Mucosa of descending colon (tissue), 3 donors: ENCODE measurements around the gene SLC37A1. TPM values are rescaled to one million over a fixed set of nuclear protein-coding genes. Genes with fewer than 3 reads are reported as not detected.

ENCODE experiments used
- ATAC-seq: fragments of 200-7000 bp; cut with Tn5 transposase; one replicate; pipeline ENCODE4 v1.9.1; 2020; ENCODE audit warnings: mild to moderate bottlenecking, moderate library complexity
- DNase-seq, 3 donors: peaks; one replicate each; pipeline ENCODE4 v3.0.0-alpha.2; 2020
- H3K36me3 ChIP-seq: fragments of 200-600 bp; one replicate; pipeline ENCODE4 v1.8.0; 2021; ENCODE audit warnings: low read depth, mild to moderate bottlenecking
- H3K4me1 ChIP-seq: fragments of 200-600 bp; one replicate; pipeline ENCODE4 v1.8.0; 2021; ENCODE audit warnings: low read depth, mild to moderate bottlenecking
- H3K4me3 ChIP-seq: fragments of 200-600 bp; one replicate; pipeline ENCODE4 v1.8.0; 2021; ENCODE audit warnings: mild to moderate bottlenecking
- H3K9me3 ChIP-seq: fragments of 200-600 bp; one replicate; pipeline ENCODE4 v1.8.0; 2021; ENCODE audit warnings: mild to moderate bottlenecking
- CTCF ChIP-seq: fragments of 200-600 bp; IDR thresholded peaks from one replicate; pipeline ENCODE4 v1.8.0; 2022; ENCODE audit warnings: antibody characterized with exemption, mild to moderate bottlenecking
- intact Hi-C, 2 donors: fragments of 100-400 bp; cut with DNase I in 1 of 2; cut with micrococcal nuclease in 1 of 2; formaldehyde crosslinking; loops; one replicate each; pipeline versions ENCODE4 v1.11.0 to v1.11.1; 2022; cut with DNase I, micrococcal nuclease
- total RNA-seq, 3 donors: library from RNA; stranded (reverse); fragmentation: NEBNext Ultra II Directional in 2 of 3; extraction: Animal tissue kit (Norgen Biotek cat#: 25700) in 2 of 3; gene quantifications; one replicate each; pipeline versions ENCODE4 v1.2.1 to v1.2.4, GENCODE V29; 2021 to 2023
- donor health status: DM: no; HTN: no; CAD: no; lungs with moderate emphysema.
- donor health status: DM: no; HTN: no; CAD: no.
- donor health status: DM: no; HTN: yes; CAD: no.

The SLC37A1 gene
- total RNA-seq, 3 donors from 2014 or later: 52.3 to 179 (median 92.3) TPM

GRCh38 chr21:42563261-42563660 is 49.6 kb downstream of the SLC37A1 start:
- intact Hi-C loops: no loop called here
- no peak overlapping the region for H3K4me3 ChIP-seq
- no peaks in the 10 kb centered on the region for H3K9me3 ChIP-seq
- H3K4me1 ChIP-seq: no peaks in the 10 kb centered on the region
- no peaks in the 10 kb centered on the region for H3K36me3 ChIP-seq
- TF ChIP-seq CTCF: no peak
- DNase-seq (no peak), ATAC-seq (no peak)

GRCh38 chr21:42563686-42564085 is 50.0 kb downstream of the SLC37A1 start:
- no peak for TF ChIP-seq CTCF
- H3K4me1 ChIP-seq: no peaks in the 10 kb centered on the region
- intact Hi-C loops: no loop called here
- ATAC-seq (no peak), DNase-seq (no peak)
- H3K36me3 ChIP-seq: no peaks in the 10 kb centered on the region
- no peak overlapping the region for H3K4me3 ChIP-seq
- no peaks in the 10 kb centered on the region for H3K9me3 ChIP-seq

- no peak for ATAC-seq
These were observed 50.9 kb downstream of the SLC37A1 start for GRCh38 chr21:42564561-42564971.

GRCh38 chr21:42565206-42565810 is 51.7 kb downstream of the SLC37A1 start:
- intact Hi-C loops: no loop called here
- no peak for TF ChIP-seq CTCF
- Histone ChIP-seq H3K4me3 (no peak overlapping the region), H3K36me3 (no peaks in the 10 kb centered on the region), H3K4me1 (no peaks in the 10 kb centered on the region), H3K9me3 (no peaks in the 10 kb centered on the region)
- ATAC-seq: no peak
- peak in 1 of 3 donors; percentile 21 for DNase-seq

More at GRCh38 chr21:42564561-42564971, 50.9 kb downstream of the SLC37A1 start:
- no peak for TF ChIP-seq CTCF
- Histone ChIP-seq H3K4me3 (no peak overlapping the region), H3K9me3 (no peaks in the 10 kb centered on the region), H3K4me1 (no peaks in the 10 kb centered on the region), H3K36me3 (no peaks in the 10 kb centered on the region)
- intact Hi-C loops: no loop called here
- peak in 2 of 3 donors; percentile 19 to 27 for DNase-seq

GRCh38 chr21:42565886-42566523 is 52.4 kb downstream of the SLC37A1 start:
- intact Hi-C loops: no loop called here
- TF ChIP-seq CTCF: no peak
- no peaks in the 10 kb centered on the region for H3K9me3 ChIP-seq
- no peak for ATAC-seq
- no peaks in the 10 kb centered on the region for H3K4me1 ChIP-seq
- H3K36me3 ChIP-seq: no peaks in the 10 kb centered on the region
- H3K4me3 ChIP-seq: no peak overlapping the region
- peak in 1 of 3 donors; percentile 14 for DNase-seq
